PC-3 (cell line): ENCODE data around the gene MAP7.

ENCODE experiments used
- CTCF ChIP-seq: fragments of 300-600 bp; sonication (generic); conservative IDR thresholded peaks from 2 replicates; pipeline ENCODE4 v1.5.1; 2017; ENCODE audit warnings: antibody characterized with exemption, low read depth, mild to moderate bottlenecking, low read length
- EZH2 ChIP-seq: fragments of 300-600 bp; sonication (generic); IDR thresholded peaks from one replicate; pipeline ENCODE4 v1.6.1; 2017; ENCODE audit warnings: antibody characterized with exemption, mild to moderate bottlenecking, low read length; ENCODE audit not compliant: unreplicated experiment
- EZH2phosphoT487 ChIP-seq: fragments of 300-600 bp; sonication (generic); IDR thresholded peaks from 2 replicates; pipeline ENCODE4 v1.6.1; 2018; ENCODE audit warnings: mild to moderate bottlenecking, antibody characterized with exemption, low read length, borderline replicate concordance

DNA sequence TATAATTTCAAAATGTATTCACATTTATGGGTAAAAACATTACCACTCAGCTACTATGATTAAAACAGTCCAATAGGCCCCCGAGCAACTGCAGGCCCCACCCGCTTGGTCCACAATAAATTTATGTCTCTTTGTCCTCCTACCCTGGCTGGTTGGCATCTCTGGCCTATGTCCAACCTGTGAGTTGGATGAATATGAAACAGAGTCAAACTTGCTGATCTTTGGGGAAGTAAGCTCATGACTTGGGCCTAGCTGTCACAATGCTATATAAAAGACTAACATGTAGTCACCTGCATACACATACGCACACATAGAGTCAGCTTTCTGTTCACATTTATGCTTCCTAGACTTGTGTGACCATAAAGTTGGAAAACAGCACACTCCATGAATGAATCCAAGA is 20.5 kb downstream of the MAP7 start:
- TF ChIP-seq CTCF (no peak), EZH2 (no peak), EZH2phosphoT487 (no peak)
